ENCODE results near the gene LMF1.

LMF1 gene

DNA sequence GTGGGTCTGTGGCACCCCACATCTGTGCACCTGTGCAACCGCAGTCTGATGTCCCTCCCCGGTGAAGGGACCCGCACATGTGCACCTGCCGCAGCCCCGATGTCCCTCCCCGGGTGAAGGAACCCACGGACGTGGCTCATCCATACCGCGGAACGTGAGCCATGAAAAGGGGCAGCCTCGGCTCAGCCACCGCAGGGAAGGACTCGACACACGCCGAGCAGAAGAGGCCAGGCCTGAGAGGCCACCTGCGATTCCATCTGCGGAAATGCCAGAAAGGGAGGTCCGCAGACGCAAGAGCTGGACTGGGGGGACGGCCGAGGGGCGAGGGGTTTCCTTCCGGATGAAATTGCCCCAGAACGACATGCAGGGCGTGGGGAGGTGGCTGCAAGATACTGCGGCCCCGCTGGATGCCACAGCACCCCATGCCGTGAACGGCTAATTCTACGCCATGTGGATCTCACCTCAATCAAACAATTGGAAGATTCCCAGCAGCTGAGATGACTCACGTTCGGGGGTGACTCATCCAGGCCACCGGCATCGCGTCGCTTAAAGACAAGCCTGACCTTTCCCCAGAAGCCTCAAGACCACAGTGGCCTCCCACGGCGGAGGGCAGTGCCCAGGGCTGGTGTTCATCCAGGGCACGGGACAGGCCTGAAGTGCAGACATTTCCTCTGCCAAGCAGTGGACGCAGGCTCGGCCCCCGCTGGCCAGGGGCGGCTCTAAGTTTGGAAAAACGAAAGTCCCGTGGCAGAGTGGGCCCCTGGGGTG is 31.8 kb upstream of the LMF1 start:
- no peak for DNase-seq

DNA sequence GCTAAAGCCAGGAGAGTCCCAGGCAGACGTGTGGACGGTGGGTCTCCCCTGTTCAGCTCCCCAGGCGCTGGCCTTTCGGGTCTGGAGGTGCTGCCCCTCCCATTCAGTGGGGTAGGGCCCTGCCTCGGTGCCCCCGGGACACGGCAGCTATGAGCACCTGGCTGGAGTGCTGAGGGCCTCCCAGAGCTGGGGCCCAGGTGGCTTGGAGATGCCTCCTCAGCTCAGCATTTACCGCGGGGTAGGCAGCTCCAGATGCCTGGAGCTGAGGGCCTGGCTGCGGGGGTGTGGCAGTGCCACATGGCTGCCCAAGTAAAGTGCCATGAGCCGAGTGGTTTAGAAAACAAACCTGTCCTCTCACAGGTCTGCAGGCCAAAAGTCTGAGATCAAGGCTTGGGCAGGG is 30.3 kb upstream of the LMF1 start:
- DNase-seq = no peak

- no peak for DNase-seq
Observed at GRCh38 chr16:1000608-1001007, 29.8 kb upstream of the LMF1 start.

GRCh38 chr16:999677-1000076 is 28.9 kb upstream of the LMF1 start:
- DNase-seq = no peak

DNA sequence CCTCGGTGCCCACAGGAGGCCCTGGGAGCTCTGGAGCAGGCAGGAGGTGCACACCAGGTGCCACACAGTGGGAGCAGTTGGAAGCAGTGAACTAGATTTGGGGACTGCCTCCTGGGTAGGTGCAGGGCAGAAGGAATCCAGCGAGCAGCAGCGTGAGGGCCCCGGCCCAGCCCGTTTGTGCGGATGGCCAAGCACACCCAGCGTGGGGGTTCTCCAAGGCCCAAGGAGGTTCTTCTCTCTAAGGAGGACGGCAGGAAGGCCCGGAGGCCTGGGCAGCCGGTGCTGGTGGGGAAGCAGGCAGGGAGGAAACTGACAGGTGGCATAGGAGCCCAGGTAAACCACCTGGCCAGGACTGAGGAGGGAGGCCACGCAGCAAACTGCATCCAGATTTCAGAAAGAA is 27.8 kb upstream of the LMF1 start:
- no peak for DNase-seq

DNA sequence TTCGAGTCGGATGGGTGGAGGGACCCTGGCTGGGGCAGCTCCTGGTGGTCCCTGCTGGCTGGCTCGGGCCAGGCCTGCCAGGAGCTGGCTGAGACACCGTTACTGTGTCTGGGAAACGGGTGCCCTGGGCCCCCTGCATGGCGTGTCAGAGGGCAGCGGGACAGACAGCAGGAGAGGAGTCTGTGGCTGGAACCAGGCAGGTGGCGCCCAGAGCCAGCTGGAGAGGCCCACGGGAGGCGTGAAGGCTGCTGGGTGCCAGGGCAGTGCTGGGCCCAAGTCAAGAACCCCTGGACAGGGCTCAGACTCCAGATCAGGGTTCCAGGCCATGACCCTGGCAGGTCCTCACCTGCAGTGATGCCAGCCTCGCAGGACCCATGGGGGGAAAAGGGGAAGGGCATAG is 27.4 kb upstream of the LMF1 start:
- DNase-seq = no peak

GRCh38 chr16:997440-998051 is 26.8 kb upstream of the LMF1 start:
- peak; percentile 74 for DNase-seq

GRCh38 chr16:996681-997080 is 25.9 kb upstream of the LMF1 start:
- DNase-seq = no peak

DNA sequence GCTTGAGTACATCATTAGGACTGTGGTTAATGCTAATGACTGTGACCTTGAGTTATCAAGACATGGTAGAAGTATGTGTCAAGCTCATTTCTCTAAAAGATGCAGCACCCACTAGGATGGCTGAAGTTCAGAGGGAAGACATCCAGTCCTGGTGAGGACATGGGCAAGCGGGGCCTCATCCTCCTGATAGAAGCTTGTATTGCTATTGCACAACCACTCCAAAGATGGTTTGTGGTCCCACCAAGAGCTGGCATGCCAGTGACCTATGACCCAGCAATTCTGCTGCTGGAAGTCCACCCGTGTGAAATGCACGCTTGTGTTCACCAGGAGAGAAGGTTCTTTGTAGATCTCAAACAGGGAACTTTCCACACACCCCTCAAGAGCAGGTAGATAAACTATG is 25.0 kb upstream of the LMF1 start:
- DNase-seq = no peak

DNA sequence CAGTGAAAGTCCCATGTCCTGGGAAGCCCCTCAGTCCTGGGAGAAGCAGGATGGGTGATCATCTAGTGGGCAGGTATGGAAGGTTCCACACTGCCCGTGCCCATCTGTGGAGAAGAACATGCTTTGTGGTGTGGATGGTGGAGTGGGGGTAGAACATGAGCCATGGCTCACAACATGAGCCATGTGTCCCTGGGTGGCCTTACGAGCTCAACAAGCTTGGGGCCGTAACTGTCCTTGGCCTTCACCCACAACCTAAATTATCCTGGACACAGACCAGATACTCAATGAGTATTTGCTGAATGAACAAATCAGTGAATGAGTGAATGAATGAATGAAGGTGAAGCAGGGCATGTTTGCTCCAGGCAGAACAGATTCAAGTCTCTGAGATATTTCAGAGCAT is 24.3 kb upstream of the LMF1 start:
- no peak for DNase-seq

GRCh38 chr16:993731-994130 is 22.9 kb upstream of the LMF1 start:
- DNase-seq = no peak

DNA sequence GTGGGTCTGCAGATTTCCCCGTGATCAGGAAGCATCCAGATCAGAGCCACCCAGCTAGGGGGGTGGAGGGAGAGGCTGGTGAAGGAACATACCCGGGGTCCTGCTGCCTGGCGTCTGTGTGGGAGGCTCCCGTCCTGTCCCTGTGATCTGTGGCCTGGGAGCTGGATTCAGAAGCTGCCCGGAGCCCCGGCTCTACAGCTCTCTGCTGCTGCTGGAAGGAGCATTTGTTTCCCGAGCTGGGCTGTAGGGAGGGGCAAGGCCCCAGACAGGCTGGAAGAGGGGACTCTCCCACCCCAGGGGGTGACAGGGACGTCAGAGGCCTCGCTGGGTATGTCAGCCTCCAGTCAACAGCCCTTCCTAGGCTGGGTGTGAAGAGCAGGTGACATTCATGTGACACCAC is 21.0 kb upstream of the LMF1 start:
- no peak for DNase-seq

DNA sequence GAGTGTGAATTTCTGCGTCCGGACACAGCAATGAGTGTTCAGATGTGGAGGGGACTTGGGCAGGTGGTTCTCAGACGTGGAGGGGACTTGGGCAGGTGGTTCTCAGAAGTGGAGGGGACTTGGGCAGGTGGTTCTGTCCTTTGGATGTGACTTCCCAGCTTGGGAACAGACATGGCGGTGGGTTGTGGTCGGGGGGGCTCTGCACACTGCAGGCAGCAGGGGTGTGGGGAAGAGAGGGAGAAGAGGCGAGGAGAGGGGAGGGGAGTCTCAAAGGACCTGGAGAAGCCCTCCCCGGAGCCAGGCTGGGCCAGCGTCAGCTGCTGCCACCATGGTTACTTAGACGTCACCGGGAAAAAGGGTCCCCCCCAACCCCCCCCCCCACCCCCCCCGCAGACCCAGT is 20.6 kb upstream of the LMF1 start:
- DNase-seq = no peak

DNA sequence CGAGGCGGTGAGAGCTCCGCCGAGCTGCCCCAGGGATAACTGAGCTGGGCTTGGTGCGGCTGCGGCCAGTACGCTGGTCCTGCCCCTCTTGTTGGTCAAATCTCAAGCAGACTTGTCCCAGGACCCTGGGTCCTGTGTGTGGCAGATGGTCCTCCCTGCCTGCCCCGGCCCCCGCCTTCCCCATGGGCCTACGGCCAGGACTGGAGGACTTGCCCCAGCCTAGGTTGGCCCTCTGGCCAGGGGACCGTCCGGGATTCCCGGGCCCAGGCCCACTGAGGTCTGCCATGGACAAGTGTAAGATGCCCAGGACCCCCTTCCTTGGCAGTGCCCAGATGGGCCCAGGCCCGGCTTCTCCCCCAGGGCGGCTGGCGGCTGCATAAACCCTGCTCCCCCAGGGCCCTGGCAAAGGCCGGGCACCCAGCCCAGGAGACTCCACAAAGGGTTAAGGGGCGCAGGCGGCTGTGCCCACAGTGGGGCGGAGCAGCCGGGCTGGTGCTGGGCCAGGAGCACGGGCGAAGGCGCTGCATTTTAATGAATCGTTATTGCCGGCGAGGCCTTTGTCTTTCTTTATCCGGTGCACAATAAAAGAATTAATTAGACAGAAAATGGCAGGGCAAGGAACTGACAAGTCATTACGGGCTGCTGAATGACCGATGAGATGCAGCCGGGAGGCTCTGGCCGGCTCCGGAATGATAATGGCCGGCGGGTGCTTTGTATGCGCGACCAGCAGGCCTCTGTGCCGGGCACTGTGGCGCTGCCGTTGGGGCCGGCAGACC is 19.9 kb upstream of the LMF1 start:
- peak; percentile 86 for DNase-seq

- no peak for DNase-seq
Observed at GRCh38 chr16:989354-989814, 18.6 kb upstream of the LMF1 start.

GRCh38 chr16:988471-989353 is 17.9 kb upstream of the LMF1 start:
- no peak for DNase-seq

GRCh38 chr16:987906-988305 is 17.1 kb upstream of the LMF1 start:
- DNase-seq = no peak

DNA sequence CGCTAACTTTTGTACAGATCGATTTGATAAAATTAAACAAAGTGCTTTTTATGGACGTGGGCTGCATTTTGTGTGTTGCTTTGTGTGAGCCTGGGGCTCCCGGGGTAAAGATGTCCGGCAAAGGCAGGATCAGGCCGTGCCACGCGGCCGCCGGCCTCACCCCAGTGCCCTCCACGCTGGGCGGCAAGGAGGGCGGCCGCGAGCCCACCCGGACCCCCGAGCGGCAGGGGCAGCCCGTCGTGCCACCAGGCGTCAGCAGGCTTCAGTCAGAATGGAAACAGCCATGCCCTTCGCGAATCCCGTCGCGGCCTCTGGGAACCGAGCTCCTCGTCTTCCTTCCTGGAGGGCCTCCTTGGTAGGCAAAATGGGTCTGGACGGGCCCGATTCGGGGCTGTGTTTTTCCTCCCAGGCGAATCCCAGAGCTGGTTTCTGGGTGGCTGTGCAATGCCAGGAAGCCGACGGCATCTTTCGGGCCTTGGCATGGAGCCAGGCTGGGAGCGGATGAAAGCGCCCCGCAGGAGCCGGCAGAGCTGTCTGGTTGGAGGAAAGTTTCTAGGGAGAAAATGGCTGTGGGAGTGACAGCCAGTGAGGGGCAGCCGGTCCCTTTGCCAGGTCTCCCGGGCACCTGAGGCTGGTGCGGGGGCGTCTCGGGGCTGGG is 16.3 kb upstream of the LMF1 start:
- peak; percentile 48 for DNase-seq

GRCh38 chr16:986411-986810 is 15.6 kb upstream of the LMF1 start:
- no peak for DNase-seq

DNA sequence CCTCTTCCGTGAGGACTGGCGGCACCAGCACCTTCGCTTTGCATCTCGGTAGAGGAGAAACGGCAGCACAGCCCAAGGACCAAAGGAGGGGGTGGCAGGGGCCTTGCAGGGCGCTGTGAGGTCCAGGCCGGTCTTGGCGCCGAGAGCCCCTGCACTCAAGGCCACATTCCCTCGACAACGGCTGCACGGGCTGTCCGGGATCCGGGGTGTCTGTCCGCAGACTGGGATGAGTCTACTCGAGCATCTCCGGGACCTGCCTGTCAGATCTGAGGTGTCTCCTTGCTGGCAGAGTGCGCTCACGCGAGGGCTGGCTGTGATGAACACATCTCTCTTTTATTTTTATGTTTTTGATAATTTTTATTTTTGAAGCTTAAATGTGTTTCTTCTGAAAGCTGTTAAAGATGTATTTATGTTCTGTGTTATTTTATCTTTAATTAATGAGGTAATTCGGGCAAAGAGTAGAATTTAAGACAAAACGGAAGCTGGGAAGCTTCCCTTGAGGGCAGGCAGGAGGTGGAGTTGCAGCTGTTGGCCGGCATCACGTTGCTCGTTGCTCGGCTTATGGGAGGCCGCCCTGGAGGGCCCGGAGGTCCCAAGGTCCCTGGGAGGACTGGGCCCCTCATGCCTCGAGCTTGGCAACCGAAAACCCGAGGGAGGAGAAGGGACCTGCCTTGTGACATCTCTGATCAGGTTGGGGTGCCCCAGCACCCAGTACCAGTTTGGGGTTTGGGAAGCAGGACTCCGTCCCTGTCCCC is 15.0 kb upstream of the LMF1 start:
- no peak for DNase-seq
